Myocyte (in vitro differentiated cells): ENCODE measurements around the gene ZMIZ1. TPM values are rescaled to one million over a fixed set of nuclear protein-coding genes. Genes with fewer than 3 reads are reported as not detected.

Source experiments
- DNase-seq: peaks from one replicate; pipeline ENCODE4 v3.0.0-alpha.2; 2012; ENCODE audit warnings: low read depth
- total RNA-seq: library from RNA; depleted of rRNA; stranded (reverse); fragments of >200 nt; gene quantifications from 2 replicates; pipeline ENCODE4 v1.2.3, GENCODE V29; 2014

ZMIZ1 gene
- total RNA-seq, 1 donor from 2014 or later, result 10.0 TPM

GRCh38 chr10:79096514-79096913, 27.7 kb downstream of the ZMIZ1 start:
- no peak for DNase-seq

GRCh38 chr10:79097021-79097872, 28.5 kb downstream of the ZMIZ1 start:
- peak; percentile 68 for DNase-seq

- DNase-seq, result no peak
Observed at GRCh38 chr10:79098061-79098460, 29.3 kb downstream of the ZMIZ1 start.

- no peak for DNase-seq
Observed at GRCh38 chr10:79098596-79099015, 29.8 kb downstream of the ZMIZ1 start.

GRCh38 chr10:79099898-79100448, 31.2 kb downstream of the ZMIZ1 start:
- no peak for DNase-seq

- DNase-seq, result no peak
Observed at GRCh38 chr10:79100771-79101170, 32.0 kb downstream of the ZMIZ1 start.

GRCh38 chr10:79101560-79102497, 33.1 kb downstream of the ZMIZ1 start:
- peak; percentile 95 for DNase-seq

GRCh38 chr10:79102498-79102874, 33.7 kb downstream of the ZMIZ1 start:
- DNase-seq, result no peak

GRCh38 chr10:79103129-79103528, 34.4 kb downstream of the ZMIZ1 start:
- DNase-seq, result no peak

GRCh38 chr10:79103585-79103984, 34.8 kb downstream of the ZMIZ1 start:
- DNase-seq, result peak; percentile 55

GRCh38 chr10:79105150-79105739, 36.5 kb downstream of the ZMIZ1 start:
- DNase-seq, result peak; percentile 37

- DNase-seq, result no peak
Observed at GRCh38 chr10:79105818-79106217, 37.1 kb downstream of the ZMIZ1 start.

GRCh38 chr10:79106256-79107050, 37.7 kb downstream of the ZMIZ1 start:
- no peak for DNase-seq

- DNase-seq, result no peak
Observed at GRCh38 chr10:79107736-79108264, 39.0 kb downstream of the ZMIZ1 start.

GRCh38 chr10:79108728-79109127, 40.0 kb downstream of the ZMIZ1 start:
- DNase-seq, result no peak

- DNase-seq, result no peak
Observed at GRCh38 chr10:79111427-79111826, 42.7 kb downstream of the ZMIZ1 start.

GRCh38 chr10:79111846-79112614, 43.3 kb downstream of the ZMIZ1 start:
- DNase-seq, result no peak

- DNase-seq, result peak; percentile 66
Observed at GRCh38 chr10:79112881-79113431, 44.2 kb downstream of the ZMIZ1 start.

GRCh38 chr10:79113827-79114226, 45.1 kb downstream of the ZMIZ1 start:
- no peak for DNase-seq
